Fibroblast of skin of right quadriceps (primary cell): ENCODE data around the gene CRIP2.

Experiments
- DNase-seq: peaks from one replicate; pipeline ENCODE4 v3.0.0-alpha.2; 2013

The CRIP2 gene

DNA sequence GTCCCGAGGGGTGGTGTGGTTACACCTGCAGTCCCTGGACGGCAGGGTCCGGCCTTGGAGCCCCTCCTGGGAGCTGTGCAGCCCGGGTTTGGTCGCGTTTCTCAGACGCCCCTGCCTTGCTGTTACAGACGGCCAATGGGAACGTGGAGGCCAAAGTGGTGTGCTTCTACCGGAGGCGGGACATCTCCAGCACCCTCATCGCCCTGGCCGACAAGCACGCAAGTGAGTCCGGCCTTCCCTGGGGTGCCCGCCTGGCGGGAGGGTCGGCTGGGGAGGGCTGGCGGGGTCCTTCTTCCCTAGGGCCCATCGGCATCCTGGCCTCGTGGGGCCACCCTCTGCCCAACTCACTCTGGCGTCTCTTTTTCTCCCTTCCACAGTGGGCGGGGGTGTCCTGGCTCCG lies 29.3 kb upstream of the CRIP2 start:
- no peak for DNase-seq

GRCh38 chr14:105445901-105446845 lies 28.4 kb upstream of the CRIP2 start:
- no peak for DNase-seq

DNA sequence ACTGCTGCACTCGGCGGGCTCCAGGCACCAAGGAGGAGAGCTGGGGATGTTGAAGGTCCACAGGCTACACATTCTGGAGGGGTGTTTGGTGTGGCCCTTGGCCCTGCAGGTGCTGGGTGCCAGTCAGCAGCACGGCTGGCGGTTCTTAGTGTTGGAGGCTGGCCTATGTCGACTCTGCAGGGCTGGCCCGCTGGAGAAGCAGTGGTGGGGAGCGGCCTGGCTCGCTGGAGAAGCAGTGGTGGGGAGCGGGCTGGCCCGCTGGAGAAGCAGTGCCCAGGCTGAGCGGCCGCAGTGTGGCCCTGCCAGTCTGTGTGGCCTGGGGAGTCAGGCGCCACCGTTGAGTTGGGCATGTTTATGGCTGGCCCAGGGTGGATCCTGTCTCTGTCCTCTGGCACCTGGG lies 27.6 kb upstream of the CRIP2 start:
- no peak for DNase-seq

DNA sequence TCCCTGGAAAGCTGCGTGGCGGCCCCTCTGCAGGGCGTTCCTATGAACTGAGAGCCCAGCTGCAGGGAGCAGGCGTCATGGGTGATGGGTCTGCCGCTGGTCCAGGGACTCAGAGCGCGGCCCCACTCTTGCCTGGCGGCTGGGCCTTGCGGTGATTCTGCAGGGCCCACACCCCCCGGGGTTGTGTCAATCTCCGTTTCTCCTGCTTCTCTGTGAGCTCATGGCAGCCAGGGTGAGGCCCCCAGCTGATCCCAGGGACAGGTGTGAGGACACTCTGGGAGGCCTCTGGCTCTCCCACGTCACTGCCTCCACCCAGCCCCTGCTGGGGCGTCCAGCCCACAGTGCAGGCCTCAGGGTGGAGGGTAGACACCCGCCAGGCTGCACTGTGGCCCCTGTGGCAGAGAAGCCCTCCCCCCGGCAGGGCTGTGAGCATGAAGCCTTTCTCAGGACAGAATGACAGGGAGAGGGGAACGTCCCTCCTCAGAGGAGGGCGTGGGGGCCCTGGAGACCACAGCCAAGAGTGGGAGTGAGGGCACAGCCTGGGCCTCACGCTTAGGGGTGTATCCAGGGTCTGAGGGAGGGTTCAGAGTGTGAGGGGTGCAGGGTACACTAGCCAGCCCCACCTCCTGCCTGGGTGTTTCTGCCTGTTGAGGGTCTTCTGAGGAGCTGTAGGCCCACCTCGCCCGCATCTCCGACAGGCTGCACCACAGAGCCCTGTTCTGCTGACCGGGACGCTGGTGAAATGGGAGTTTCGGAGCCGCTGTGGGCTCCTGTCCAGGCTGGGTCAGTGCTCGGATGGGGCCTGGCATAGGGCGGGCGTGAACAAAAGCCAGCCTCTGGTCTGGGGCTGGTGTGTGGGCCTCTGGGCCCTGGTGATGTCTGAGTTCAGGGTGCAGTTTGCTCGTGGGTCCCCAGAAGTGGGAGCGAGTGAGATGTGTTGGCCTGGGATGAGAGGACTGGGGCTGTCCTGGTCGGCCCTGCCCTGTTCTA lies 26.7 kb upstream of the CRIP2 start:
- no peak for DNase-seq

GRCh38 chr14:105448706-105449111 lies 25.9 kb upstream of the CRIP2 start:
- peak; percentile 43 for DNase-seq

DNA sequence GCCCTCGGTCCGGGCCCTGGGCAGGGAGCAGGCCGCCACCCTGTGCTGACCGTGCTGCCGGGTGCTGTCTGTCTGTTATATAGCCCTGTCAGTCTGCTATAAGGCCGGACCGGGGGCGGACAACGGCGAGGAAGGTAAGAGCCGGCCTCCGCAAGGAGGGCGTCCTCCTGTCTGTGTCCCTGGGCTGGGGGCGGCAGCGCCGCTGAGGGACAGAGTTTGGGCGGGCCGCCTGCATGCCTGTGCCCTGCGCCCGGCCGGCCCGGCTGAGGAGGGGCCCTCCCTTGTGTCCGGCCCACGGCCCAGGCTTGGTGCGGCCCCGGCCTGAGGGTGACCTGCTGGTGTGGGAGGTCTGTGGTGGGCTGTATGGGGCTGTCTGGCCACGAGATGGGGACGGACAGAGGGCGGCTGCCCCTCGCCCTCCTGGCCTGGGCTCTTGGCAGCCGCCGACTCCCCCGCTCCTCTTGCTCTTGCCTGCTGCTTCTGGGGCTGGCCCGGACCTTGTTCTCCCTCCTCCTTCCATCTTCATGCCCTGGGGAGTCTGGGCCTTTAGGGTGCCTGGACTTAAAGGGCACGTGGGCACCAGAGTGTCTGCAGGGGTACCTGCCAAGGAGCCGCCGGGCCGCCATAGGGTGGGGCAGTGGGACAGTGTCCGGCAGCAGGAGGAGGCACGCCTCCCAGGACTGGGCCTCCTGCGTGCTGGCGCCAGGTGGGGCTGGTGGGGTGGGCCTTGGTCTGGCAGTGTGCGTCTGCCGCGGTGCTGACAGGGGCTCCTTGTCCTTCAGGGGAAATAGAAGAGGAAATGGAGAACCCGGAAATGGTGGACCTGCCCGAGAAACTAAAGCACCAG lies 25.1 kb upstream of the CRIP2 start:
- DNase-seq = no peak

DNA sequence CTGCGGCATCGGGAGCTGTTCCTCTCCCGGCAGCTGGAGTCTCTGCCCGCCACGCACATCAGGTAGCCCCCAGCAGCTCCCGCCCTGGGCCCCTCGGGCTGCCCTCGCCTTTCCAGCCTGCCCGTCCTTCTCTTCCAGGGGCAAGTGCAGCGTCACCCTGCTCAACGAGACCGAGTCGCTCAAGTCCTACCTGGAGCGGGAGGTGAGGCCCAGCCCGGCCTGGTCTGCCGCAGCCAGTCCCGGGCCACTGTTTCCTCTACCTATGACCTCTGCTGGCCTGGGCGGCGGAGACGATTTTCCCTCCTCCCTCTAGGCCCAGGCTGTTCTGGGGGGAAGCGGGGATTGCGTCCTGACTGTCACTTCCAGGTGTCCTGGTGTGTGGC lies 24.5 kb upstream of the CRIP2 start:
- DNase-seq = no peak

DNA sequence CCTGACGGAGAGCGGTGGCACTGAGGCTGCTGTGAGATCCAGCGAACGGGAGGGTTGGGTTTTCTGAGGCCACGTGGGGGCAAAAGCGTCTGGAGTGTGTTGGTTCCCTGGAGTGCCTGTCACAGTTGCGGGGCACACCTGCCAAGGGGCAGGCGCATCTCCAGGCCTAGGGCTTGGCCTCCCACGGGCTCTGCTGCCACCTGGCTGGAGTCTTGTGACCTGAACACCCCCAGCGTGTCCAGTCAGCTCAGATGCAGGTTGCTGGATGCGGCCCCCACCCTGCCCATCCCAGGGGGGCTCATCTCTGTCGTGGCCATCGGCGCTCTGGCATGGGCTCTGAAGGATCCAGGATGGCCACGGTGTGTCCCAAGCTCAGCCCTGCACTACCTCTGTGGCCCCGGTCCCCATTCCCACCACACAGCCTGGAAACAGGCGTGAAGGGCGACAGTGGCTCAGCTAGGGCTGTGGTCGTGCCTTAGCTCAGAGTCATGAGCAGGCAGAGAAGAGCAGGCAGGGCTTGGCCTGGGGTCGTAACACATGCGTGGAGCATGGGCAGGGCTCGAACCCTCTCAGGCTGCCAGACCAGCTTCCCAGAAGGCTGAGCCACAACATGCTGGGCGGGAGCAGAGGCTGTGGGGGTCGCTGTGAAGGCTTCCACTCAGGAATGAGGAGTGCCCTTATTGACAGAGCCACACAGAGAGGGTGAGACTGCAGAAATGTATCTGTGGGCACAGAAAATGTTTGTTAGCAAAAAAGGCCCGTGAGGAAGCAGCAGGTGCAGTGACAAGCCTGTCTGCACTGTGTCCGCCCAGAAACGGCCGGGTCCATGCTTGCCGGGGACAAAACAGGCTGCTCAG lies 23.5 kb upstream of the CRIP2 start:
- DNase-seq = no peak

DNA sequence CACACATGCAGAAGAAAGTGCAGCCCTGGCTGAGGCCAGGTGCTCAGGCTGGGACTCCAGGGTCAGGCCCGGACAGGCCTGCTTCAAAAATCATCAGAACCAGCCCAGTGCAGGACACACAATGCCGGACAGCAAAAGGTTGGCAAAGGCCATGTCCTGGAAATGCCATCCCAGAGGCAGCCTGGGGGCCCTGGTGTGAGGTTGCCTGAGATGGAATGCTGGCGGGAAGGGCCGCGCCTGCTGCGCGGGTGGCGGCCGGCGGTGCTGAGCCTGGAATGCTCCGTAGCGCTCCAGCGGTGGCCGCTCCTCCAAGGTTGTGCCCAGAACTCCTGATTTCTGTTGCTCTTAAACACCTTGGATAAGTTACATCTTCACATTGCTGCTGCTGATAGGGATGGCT lies 21.7 kb upstream of the CRIP2 start:
- no peak for DNase-seq

GRCh38 chr14:105453847-105454246 lies 20.8 kb upstream of the CRIP2 start:
- DNase-seq = no peak

GRCh38 chr14:105455086-105455640 lies 19.5 kb upstream of the CRIP2 start:
- no peak for DNase-seq

- DNase-seq = no peak
Measured at GRCh38 chr14:105455766-105456660, 18.6 kb upstream of the CRIP2 start.

DNA sequence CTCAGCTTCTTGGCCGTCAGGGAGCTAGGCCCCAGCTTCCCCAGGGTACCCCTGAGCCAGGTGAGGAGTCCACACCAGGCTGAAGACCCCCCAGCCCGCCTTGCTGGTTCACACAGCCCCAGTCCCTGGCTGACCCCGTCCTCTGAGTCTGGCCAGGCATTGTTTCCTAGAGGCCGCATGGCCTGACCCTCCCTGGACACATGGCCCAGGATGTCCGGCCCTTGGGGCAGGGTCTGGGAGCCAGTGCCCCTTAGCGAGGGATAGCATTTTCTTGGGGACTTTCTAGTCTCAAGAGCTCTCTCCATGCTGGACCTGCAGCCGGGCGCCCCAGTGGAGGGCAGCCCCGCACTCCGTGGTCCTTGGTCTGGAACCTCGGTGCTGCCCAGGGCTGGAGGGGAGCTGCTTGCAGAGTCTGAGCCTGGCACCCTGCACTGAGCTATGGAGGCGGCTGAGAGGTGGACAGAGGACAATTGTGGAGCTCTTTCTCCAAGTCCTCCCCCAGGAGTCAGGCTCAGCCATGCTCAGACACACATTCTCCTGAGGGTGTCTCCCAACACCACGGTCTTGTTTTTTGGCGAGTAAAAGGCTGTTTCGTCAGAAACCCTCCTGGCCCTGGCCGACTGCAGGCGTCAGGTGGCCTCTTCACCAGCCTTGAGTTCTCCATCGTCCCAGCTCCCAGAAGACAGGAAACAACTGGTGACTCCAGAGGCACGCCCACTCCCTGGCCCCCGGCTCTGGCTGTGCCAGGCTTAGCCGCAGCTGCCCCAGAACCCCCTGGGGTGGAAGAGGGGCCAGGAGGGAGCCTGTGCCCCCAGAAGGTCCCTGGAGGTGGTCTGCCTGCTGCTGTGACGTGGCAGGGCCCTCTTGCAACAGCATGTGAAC lies 17.6 kb upstream of the CRIP2 start:
- no peak for DNase-seq

GRCh38 chr14:105458010-105458409 lies 16.6 kb upstream of the CRIP2 start:
- no peak for DNase-seq

- DNase-seq = no peak
Measured at GRCh38 chr14:105458571-105458970, 16.1 kb upstream of the CRIP2 start.

DNA sequence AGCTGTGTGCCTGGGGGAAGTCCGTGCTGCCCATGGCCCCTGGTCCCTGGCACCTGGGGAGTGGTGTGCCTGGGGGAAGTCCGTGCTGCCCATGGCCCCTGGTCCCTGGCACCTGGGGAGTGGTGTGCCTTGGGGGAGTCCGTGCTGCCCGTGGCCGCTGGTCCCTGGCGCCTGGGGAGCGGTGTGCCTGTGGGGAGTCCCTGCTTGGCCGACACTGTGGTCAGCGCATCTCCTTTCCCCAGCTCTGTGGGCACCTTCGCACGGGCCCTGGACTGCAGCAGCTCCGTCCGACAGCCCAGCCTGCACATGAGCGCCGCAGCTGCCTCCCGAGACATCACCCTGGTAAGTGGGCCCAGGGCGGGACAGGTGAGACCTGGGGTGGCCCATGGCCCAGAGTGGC lies 14.5 kb upstream of the CRIP2 start:
- no peak for DNase-seq

DNA sequence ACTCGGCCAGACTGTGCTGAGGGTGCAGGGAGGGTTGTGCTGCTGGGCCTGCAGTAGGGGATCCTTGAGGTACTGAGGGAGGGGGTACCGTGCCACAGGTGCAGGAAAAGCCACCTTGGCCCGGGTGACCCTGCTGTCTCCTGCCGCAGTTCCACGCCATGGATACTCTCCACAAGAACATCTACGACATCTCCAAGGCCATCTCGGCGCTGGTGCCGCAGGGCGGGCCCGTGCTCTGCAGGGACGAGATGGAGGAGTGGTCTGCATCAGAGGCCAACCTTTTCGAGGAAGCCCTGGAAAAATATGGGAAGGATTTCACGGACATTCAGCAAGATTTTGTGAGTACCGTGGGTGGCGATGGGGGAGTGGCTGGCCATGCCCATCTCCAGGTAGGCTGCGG lies 14.0 kb upstream of the CRIP2 start:
- DNase-seq = no peak

DNA sequence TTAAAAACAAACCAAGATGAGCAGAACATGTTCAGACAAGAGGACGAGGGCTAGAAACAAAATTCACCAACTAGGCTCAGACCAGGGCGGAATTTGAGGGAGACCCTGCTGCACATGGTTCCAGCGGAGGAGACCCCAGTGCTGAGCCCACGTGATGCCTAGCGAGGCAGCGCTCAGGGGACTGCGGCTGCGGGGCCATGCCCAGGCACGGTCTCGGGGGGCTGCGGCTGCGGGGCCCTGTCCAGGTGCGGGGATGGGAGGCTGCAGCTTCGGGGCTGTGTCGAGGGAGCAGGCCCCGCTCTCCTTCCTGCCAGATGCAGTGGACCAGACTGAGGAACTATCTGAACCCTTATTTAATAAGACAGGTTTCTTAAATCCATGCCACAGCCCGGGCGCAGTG lies 12.7 kb upstream of the CRIP2 start:
- DNase-seq = no peak

DNA sequence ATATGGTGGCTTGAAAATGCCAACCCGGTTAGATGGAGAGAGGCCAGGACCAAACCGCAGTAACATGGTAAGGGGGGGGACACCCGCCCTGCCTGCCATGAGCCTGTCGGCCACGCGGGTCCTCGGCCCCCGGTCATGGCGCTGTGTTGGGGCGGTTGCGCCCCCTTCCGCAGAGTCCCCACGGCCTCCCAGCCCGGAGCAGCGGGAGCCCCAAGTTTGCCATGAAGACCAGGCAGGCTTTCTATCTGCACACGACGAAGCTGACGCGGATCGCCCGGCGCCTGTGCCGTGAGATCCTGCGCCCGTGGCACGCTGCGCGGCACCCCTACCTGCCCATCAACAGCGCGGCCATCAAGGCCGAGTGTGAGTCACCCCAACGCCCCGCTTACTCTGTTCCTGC lies 10.1 kb upstream of the CRIP2 start:
- DNase-seq = no peak
